Measurements from ENCODE around the gene ACCSL.

Gene ACCSL

GRCh38 chr11:44008698-44009097 is 39.1 kb upstream of the ACCSL start:
- Histone ChIP-seq H3K9ac (ENCODE audit: low read length) (no peak overlapping the region), H3K4me1 (ENCODE audit: control insufficient read depth, low read depth, low read length) (peaks cover 12% of the 10 kb centered on the region), H3K9me3 (ENCODE audit: control insufficient read depth, low read depth, low read length) (no peaks in the 10 kb centered on the region), H3K36me3 (ENCODE audit: control insufficient read depth, low read depth, low read length) (no peaks in the 10 kb centered on the region), H3K4me3 (ENCODE audit: low read length) (no peak overlapping the region), H3K27me3 (ENCODE audit: control insufficient read depth, insufficient read depth, low read length) (no peaks in the 10 kb centered on the region), H3K27ac (ENCODE audit: low read length) (no peak overlapping the region)

GRCh38 chr11:44010789-44011251 is 37.0 kb upstream of the ACCSL start:
- no peaks in the 10 kb centered on the region for H3K4me1 ChIP-seq (ENCODE audit: control insufficient read depth, low read depth, low read length)
- no peaks in the 10 kb centered on the region for H3K9me3 ChIP-seq (ENCODE audit: control insufficient read depth, low read depth, low read length)
- no peaks in the 10 kb centered on the region for H3K27me3 ChIP-seq (ENCODE audit: control insufficient read depth, insufficient read depth, low read length)
- no peak overlapping the region for H3K4me3 ChIP-seq (ENCODE audit: low read length)
- H3K27ac ChIP-seq (ENCODE audit: low read length) = no peak overlapping the region
- no peak overlapping the region for H3K9ac ChIP-seq (ENCODE audit: low read length)
- H3K36me3 ChIP-seq (ENCODE audit: control insufficient read depth, low read depth, low read length) = no peaks in the 10 kb centered on the region

- Histone ChIP-seq H3K27ac (ENCODE audit: low read length) (no peak overlapping the region), H3K4me1 (ENCODE audit: control insufficient read depth, low read depth, low read length) (no peaks in the 10 kb centered on the region), H3K36me3 (ENCODE audit: control insufficient read depth, low read depth, low read length) (no peaks in the 10 kb centered on the region), H3K27me3 (ENCODE audit: control insufficient read depth, insufficient read depth, low read length) (no peaks in the 10 kb centered on the region), H3K4me3 (ENCODE audit: low read length) (no peak overlapping the region), H3K9ac (ENCODE audit: low read length) (no peak overlapping the region), H3K9me3 (ENCODE audit: control insufficient read depth, low read depth, low read length) (no peaks in the 10 kb centered on the region)
Measured at GRCh38 chr11:44011797-44012196, 36.0 kb upstream of the ACCSL start.

GRCh38 chr11:44014968-44015623 is 32.7 kb upstream of the ACCSL start:
- H3K4me1 ChIP-seq (ENCODE audit: control insufficient read depth, low read depth, low read length) = no peaks in the 10 kb centered on the region
- H3K9ac ChIP-seq (ENCODE audit: low read length) = no peak overlapping the region
- H3K4me3 ChIP-seq (ENCODE audit: low read length) = no peak overlapping the region
- H3K27ac ChIP-seq (ENCODE audit: low read length) = no peak overlapping the region
- H3K27me3 ChIP-seq (ENCODE audit: control insufficient read depth, insufficient read depth, low read length) = no peaks in the 10 kb centered on the region
- H3K9me3 ChIP-seq (ENCODE audit: control insufficient read depth, low read depth, low read length) = no peaks in the 10 kb centered on the region
- no peaks in the 10 kb centered on the region for H3K36me3 ChIP-seq (ENCODE audit: control insufficient read depth, low read depth, low read length)

GRCh38 chr11:44015624-44016007 is 32.2 kb upstream of the ACCSL start:
- Histone ChIP-seq H3K36me3 (ENCODE audit: control insufficient read depth, low read depth, low read length) (no peaks in the 10 kb centered on the region), H3K9ac (ENCODE audit: low read length) (no peak overlapping the region), H3K9me3 (ENCODE audit: control insufficient read depth, low read depth, low read length) (no peaks in the 10 kb centered on the region), H3K4me1 (ENCODE audit: control insufficient read depth, low read depth, low read length) (no peaks in the 10 kb centered on the region), H3K4me3 (ENCODE audit: low read length) (no peak overlapping the region), H3K27me3 (ENCODE audit: control insufficient read depth, insufficient read depth, low read length) (no peaks in the 10 kb centered on the region), H3K27ac (ENCODE audit: low read length) (no peak overlapping the region)

GRCh38 chr11:44016131-44016530 is 31.6 kb upstream of the ACCSL start:
- Histone ChIP-seq H3K36me3 (ENCODE audit: control insufficient read depth, low read depth, low read length) (no peaks in the 10 kb centered on the region), H3K27ac (ENCODE audit: low read length) (no peak overlapping the region), H3K27me3 (ENCODE audit: control insufficient read depth, insufficient read depth, low read length) (no peaks in the 10 kb centered on the region), H3K9me3 (ENCODE audit: control insufficient read depth, low read depth, low read length) (no peaks in the 10 kb centered on the region), H3K4me1 (ENCODE audit: control insufficient read depth, low read depth, low read length) (no peaks in the 10 kb centered on the region), H3K4me3 (ENCODE audit: low read length) (no peak overlapping the region), H3K9ac (ENCODE audit: low read length) (no peak overlapping the region)

- H3K27ac ChIP-seq (ENCODE audit: low read length) = no peak overlapping the region
- H3K27me3 ChIP-seq (ENCODE audit: control insufficient read depth, insufficient read depth, low read length) = no peaks in the 10 kb centered on the region
- H3K4me1 ChIP-seq (ENCODE audit: control insufficient read depth, low read depth, low read length) = no peaks in the 10 kb centered on the region
- no peaks in the 10 kb centered on the region for H3K36me3 ChIP-seq (ENCODE audit: control insufficient read depth, low read depth, low read length)
- H3K9me3 ChIP-seq (ENCODE audit: control insufficient read depth, low read depth, low read length) = no peaks in the 10 kb centered on the region
- H3K9ac ChIP-seq (ENCODE audit: low read length) = no peak overlapping the region
- no peak overlapping the region for H3K4me3 ChIP-seq (ENCODE audit: low read length)
Measured at GRCh38 chr11:44016546-44017442, 31.0 kb upstream of the ACCSL start.

- Histone ChIP-seq H3K36me3 (ENCODE audit: control insufficient read depth, low read depth, low read length) (no peaks in the 10 kb centered on the region), H3K4me1 (ENCODE audit: control insufficient read depth, low read depth, low read length) (no peaks in the 10 kb centered on the region), H3K9me3 (ENCODE audit: control insufficient read depth, low read depth, low read length) (peaks cover 2% of the 10 kb centered on the region), H3K27ac (ENCODE audit: low read length) (no peak overlapping the region), H3K27me3 (ENCODE audit: control insufficient read depth, insufficient read depth, low read length) (no peaks in the 10 kb centered on the region), H3K9ac (ENCODE audit: low read length) (no peak overlapping the region), H3K4me3 (ENCODE audit: low read length) (no peak overlapping the region)
Measured at GRCh38 chr11:44017443-44018126, 30.2 kb upstream of the ACCSL start.

- Histone ChIP-seq H3K27me3 (ENCODE audit: control insufficient read depth, insufficient read depth, low read length) (no peaks in the 10 kb centered on the region), H3K4me3 (ENCODE audit: low read length) (no peak overlapping the region), H3K36me3 (ENCODE audit: control insufficient read depth, low read depth, low read length) (no peaks in the 10 kb centered on the region), H3K4me1 (ENCODE audit: control insufficient read depth, low read depth, low read length) (no peaks in the 10 kb centered on the region), H3K9ac (ENCODE audit: low read length) (no peak overlapping the region), H3K27ac (ENCODE audit: low read length) (no peak overlapping the region), H3K9me3 (ENCODE audit: control insufficient read depth, low read depth, low read length) (peaks cover 3% of the 10 kb centered on the region)
Measured at GRCh38 chr11:44018127-44018521, 29.7 kb upstream of the ACCSL start.

GRCh38 chr11:44018829-44019228 is 29.0 kb upstream of the ACCSL start:
- Histone ChIP-seq H3K36me3 (ENCODE audit: control insufficient read depth, low read depth, low read length) (no peaks in the 10 kb centered on the region), H3K9me3 (ENCODE audit: control insufficient read depth, low read depth, low read length) (peaks cover 3% of the 10 kb centered on the region), H3K27me3 (ENCODE audit: control insufficient read depth, insufficient read depth, low read length) (no peaks in the 10 kb centered on the region), H3K4me1 (ENCODE audit: control insufficient read depth, low read depth, low read length) (no peaks in the 10 kb centered on the region), H3K4me3 (ENCODE audit: low read length) (no peak overlapping the region), H3K9ac (ENCODE audit: low read length) (no peak overlapping the region), H3K27ac (ENCODE audit: low read length) (no peak overlapping the region)

GRCh38 chr11:44024977-44025376 is 22.8 kb upstream of the ACCSL start:
- Histone ChIP-seq H3K36me3 (ENCODE audit: control insufficient read depth, low read depth, low read length) (no peaks in the 10 kb centered on the region), H3K4me3 (ENCODE audit: low read length) (no peak overlapping the region), H3K4me1 (ENCODE audit: control insufficient read depth, low read depth, low read length) (peaks cover under 1% of the 10 kb centered on the region), H3K27ac (ENCODE audit: low read length) (no peak overlapping the region), H3K9ac (ENCODE audit: low read length) (no peak overlapping the region), H3K9me3 (ENCODE audit: control insufficient read depth, low read depth, low read length) (peaks cover 3% of the 10 kb centered on the region), H3K27me3 (ENCODE audit: control insufficient read depth, insufficient read depth, low read length) (no peaks in the 10 kb centered on the region)

Data from iPS-18a (cell line).